ENCODE results near the gene SUFU. TPM values are rescaled to one million over a fixed set of nuclear protein-coding genes. Genes with fewer than 3 reads are reported as not detected.
A peak's percentile ranks its signal among the peaks of the same experiment; 100 is the strongest.

Gene SUFU
- total RNA-seq, 2 donors from 2014 or later, result 3.1 to 6.6 TPM

DNA sequence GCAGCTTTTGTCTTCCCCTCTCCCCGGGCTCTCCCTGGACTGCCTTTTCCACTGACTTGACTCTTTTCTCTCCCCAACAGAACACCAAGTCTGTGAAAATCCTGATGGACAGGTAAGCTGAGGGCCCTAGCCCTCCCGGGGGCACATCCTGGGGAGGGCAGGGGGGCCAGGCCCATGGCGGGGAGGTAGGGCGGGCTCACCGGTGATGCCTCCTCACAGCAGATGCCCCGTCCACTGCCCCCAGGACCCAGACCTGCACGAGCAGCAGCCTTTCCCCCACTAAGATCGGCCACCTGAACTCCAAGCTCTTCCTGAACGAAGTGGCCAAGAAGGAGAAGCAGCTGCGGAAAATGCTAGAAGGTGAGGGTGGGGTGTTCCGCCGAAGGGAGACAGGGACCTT, 152.3 kb downstream of the SUFU start:
- no peaks in the 10 kb centered on the region for H3K9me3 ChIP-seq
- H3K36me3 ChIP-seq (replicated peaks in 1 of 2; ENCODE audit: insufficient read depth in 1 of 2, low read depth in 2 of 2), result peaks cover 0 to 13% of the 10 kb centered on the region in 2 donors
- intact Hi-C loops (cut with DNase I), result no loop called here
- DNase-seq (no peak), ATAC-seq (no peak)
- peak overlapping the region in 3 of 4 donors; percentile 74 to 97 (median 95) for H3K27ac ChIP-seq
- H3K27me3 ChIP-seq, result no peaks in the 10 kb centered on the region
- no peak for TF ChIP-seq CTCF (IDR thresholded peaks at IDR 0.05)
- TF ChIP-seq POLR2A (IDR thresholded peaks at IDR 0.05), result no peak
- no peak overlapping the region for H3K4me3 ChIP-seq
- peaks cover 89% of the 10 kb centered on the region for H3K4me1 ChIP-seq
- 91 to 92% methylated on average over 4 to 12 of the region's 12 CpGs for WGBS, 2 donors

GRCh38 chr10:102656791-102657371, 153.1 kb downstream of the SUFU start:
- Histone ChIP-seq H3K27me3 (no peaks in the 10 kb centered on the region), H3K4me3 (no peak overlapping the region), H3K4me1 (peaks cover 85% of the 10 kb centered on the region), H3K36me3 (replicated peaks in 1 of 2; ENCODE audit: insufficient read depth in 1 of 2, low read depth in 2 of 2) (peaks cover 0 to 13% of the 10 kb centered on the region in 2 donors), H3K9me3 (no peaks in the 10 kb centered on the region), H3K27ac (peak overlapping the region; percentile 74 to 97 (median 86))
- TF ChIP-seq POLR2A (IDR thresholded peaks at IDR 0.05), result no peak
- no peak for TF ChIP-seq CTCF (IDR thresholded peaks at IDR 0.05)
- DNase-seq (peak in 3 of 4 donors; percentile 29 to 56 (median 39)), ATAC-seq (no peak)
- intact Hi-C loops (cut with DNase I), result no loop called here
- WGBS, 2 donors, result 86 to 90% methylated on average over 29 to 41 of the region's 42 CpGs

DNA sequence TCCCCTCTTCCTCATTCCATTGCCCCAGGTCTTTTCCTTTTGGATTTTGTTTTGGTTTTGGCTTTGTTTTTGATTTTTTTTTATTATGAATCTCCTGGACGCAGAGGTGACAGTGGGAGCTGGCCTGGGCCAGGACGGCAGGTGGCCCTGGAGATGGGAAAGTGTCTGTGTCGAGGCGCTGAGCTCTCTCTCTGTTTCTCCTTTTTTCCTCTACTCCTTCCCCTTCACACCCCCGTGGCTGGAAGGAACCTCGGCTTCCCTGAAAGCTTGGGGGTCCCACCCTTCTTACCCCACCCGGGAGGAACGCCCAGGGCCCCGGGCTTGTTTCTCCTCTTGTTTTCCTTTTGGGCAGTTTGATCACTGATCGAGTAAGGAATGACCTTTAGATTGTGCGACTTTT, 153.7 kb downstream of the SUFU start:
- no peak overlapping the region for H3K4me3 ChIP-seq
- TF ChIP-seq CTCF (IDR thresholded peaks at IDR 0.05) (no peak), POLR2A (IDR thresholded peaks at IDR 0.05) (no peak)
- ATAC-seq (no peak), DNase-seq (no peak)
- H3K27ac ChIP-seq, result peak overlapping the region; percentile 74 to 97 (median 86)
- intact Hi-C loops (cut with DNase I), result no loop called here
- peaks cover 0 to 13% of the 10 kb centered on the region in 2 donors for H3K36me3 ChIP-seq (replicated peaks in 1 of 2; ENCODE audit: insufficient read depth in 1 of 2, low read depth in 2 of 2)
- H3K27me3 ChIP-seq, result no peaks in the 10 kb centered on the region
- H3K4me1 ChIP-seq, result peaks cover 80% of the 10 kb centered on the region
- 31 to 33% methylated on average over 11 of the region's 11 CpGs for WGBS, 2 donors
- H3K9me3 ChIP-seq, result no peaks in the 10 kb centered on the region

- 11 to 14% methylated on average over 12 to 13 of the region's 13 CpGs for WGBS, 2 donors
- ATAC-seq (peak; percentile 88), DNase-seq (peak; percentile 85 to 93 (median 92))
- H3K9me3 ChIP-seq, result no peaks in the 10 kb centered on the region
- H3K27ac ChIP-seq, result peak overlapping the region; percentile 74 to 97 (median 94)
- no peaks in the 10 kb centered on the region for H3K27me3 ChIP-seq
- H3K36me3 ChIP-seq (replicated peaks in 1 of 2; ENCODE audit: insufficient read depth in 1 of 2, low read depth in 2 of 2), result peaks cover 0 to 13% of the 10 kb centered on the region in 2 donors
- peak in 1 of 7 experiments; percentile 5 for TF ChIP-seq CTCF (IDR thresholded peaks at IDR 0.05)
- peak; percentile 48 to 76 (median 73) for TF ChIP-seq POLR2A (IDR thresholded peaks at IDR 0.05)
- intact Hi-C loops (cut with DNase I), result no loop called here
- H3K4me3 ChIP-seq, result no peak overlapping the region
- peaks cover 75% of the 10 kb centered on the region for H3K4me1 ChIP-seq
Observed at GRCh38 chr10:102657984-102658724, 154.4 kb downstream of the SUFU start.
